Amygdala (tissue), 56 donors: ENCODE data around the gene PLXNA2.

Experiments used
- DNase-seq, 56 donors: peaks; one replicate each; lab custom pipeline; 2025; lab: John Stamatoyannopoulos, UW

Gene PLXNA2

GRCh38 chr1:208129487-208129886, 114.7 kb downstream of the PLXNA2 start:
- DNase-seq: no peak

- DNase-seq: no peak
Measured at GRCh38 chr1:208129060-208129459, 115.1 kb downstream of the PLXNA2 start.

GRCh38 chr1:208127792-208128529, 116.2 kb downstream of the PLXNA2 start:
- DNase-seq: peak in 3 of 56 donors; percentile 18 to 31 (median 20)

GRCh38 chr1:208127284-208127683, 116.9 kb downstream of the PLXNA2 start:
- DNase-seq: no peak

- no peak for DNase-seq
Measured at GRCh38 chr1:208126108-208126507, 118.1 kb downstream of the PLXNA2 start.

GRCh38 chr1:208122612-208123358, 121.4 kb downstream of the PLXNA2 start:
- no peak for DNase-seq

GRCh38 chr1:208121813-208122364, 122.3 kb downstream of the PLXNA2 start:
- DNase-seq: no peak

GRCh38 chr1:208120431-208120790, 123.8 kb downstream of the PLXNA2 start:
- no peak for DNase-seq

- DNase-seq: no peak
Measured at GRCh38 chr1:208118841-208119606, 125.2 kb downstream of the PLXNA2 start.

- DNase-seq: no peak
Measured at GRCh38 chr1:208118306-208118705, 125.9 kb downstream of the PLXNA2 start.

GRCh38 chr1:208117826-208118225, 126.4 kb downstream of the PLXNA2 start:
- DNase-seq: no peak

GRCh38 chr1:208117409-208117808, 126.8 kb downstream of the PLXNA2 start:
- no peak for DNase-seq

GRCh38 chr1:208115924-208116640, 128.1 kb downstream of the PLXNA2 start:
- no peak for DNase-seq

GRCh38 chr1:208113011-208113410, 131.2 kb downstream of the PLXNA2 start:
- no peak for DNase-seq

- no peak for DNase-seq
Measured at GRCh38 chr1:208112401-208112800, 131.8 kb downstream of the PLXNA2 start.

GRCh38 chr1:208111646-208112190, 132.5 kb downstream of the PLXNA2 start:
- DNase-seq: no peak

GRCh38 chr1:208110296-208110695, 133.9 kb downstream of the PLXNA2 start:
- DNase-seq: no peak

GRCh38 chr1:208108646-208109330, 135.4 kb downstream of the PLXNA2 start:
- no peak for DNase-seq

- DNase-seq: no peak
Measured at GRCh38 chr1:208108213-208108608, 136.0 kb downstream of the PLXNA2 start.
